T-helper 1 cell treated with Interleukin-12 subunit alpha and Interleukin-12 subunit beta and Interleukin-4 antibody, amounts not matched to agents 30 μg/mL and 1 μg/mL, for 36 hours (primary cell): ENCODE measurements around the gene KATNAL2.

Experiments used
- H3K27ac Mint-ChIP-seq: one replicate; pipeline ENCODE4 v1.8.0; 2021; ENCODE audit warnings: mild to moderate bottlenecking, mixed read lengths
- H3K27me3 Mint-ChIP-seq: one replicate; pipeline ENCODE4 v1.8.0; 2021; ENCODE audit warnings: low read depth, mixed read lengths
- H3K36me3 Mint-ChIP-seq: one replicate; pipeline ENCODE4 v1.8.0; 2021; ENCODE audit warnings: low read depth, mixed read lengths
- H3K4me1 Mint-ChIP-seq: one replicate; pipeline ENCODE4 v1.8.0; 2021; ENCODE audit warnings: low read depth, mixed read lengths
- H3K4me3 Mint-ChIP-seq: one replicate; pipeline ENCODE4 v1.8.0; 2021; ENCODE audit warnings: mild to moderate bottlenecking, moderate library complexity, mixed read lengths
- H3K9me3 Mint-ChIP-seq: one replicate; pipeline ENCODE4 v1.8.0; 2021; ENCODE audit warnings: mixed read lengths

KATNAL2 gene

GRCh38 chr18:47100212-47100831 is 182.9 kb downstream of the KATNAL2 start:
- Mint-ChIP-seq H3K4me1 (no peaks in the 10 kb centered on the region), H3K27ac (no peak overlapping the region), H3K27me3 (no peaks in the 10 kb centered on the region), H3K4me3 (no peak overlapping the region), H3K9me3 (no peaks in the 10 kb centered on the region), H3K36me3 (no peaks in the 10 kb centered on the region)

- H3K4me1 Mint-ChIP-seq, result no peaks in the 10 kb centered on the region
- H3K36me3 Mint-ChIP-seq, result peaks cover 14% of the 10 kb centered on the region
These were observed 191.0 kb downstream of the KATNAL2 start for GRCh38 chr18:47108373-47108772.

GRCh38 chr18:47108998-47109405 is 191.6 kb downstream of the KATNAL2 start:
- Mint-ChIP-seq H3K27me3 (no peaks in the 10 kb centered on the region), H3K36me3 (peaks cover 20% of the 10 kb centered on the region), H3K9me3 (no peaks in the 10 kb centered on the region), H3K27ac (no peak overlapping the region), H3K4me3 (no peak overlapping the region), H3K4me1 (no peaks in the 10 kb centered on the region)

More at GRCh38 chr18:47108373-47108772, 191.0 kb downstream of the KATNAL2 start:
- H3K27ac Mint-ChIP-seq, result no peak overlapping the region
- H3K4me3 Mint-ChIP-seq, result no peak overlapping the region
- H3K27me3 Mint-ChIP-seq, result no peaks in the 10 kb centered on the region
- no peaks in the 10 kb centered on the region for H3K9me3 Mint-ChIP-seq

- Mint-ChIP-seq H3K27me3 (no peaks in the 10 kb centered on the region), H3K9me3 (no peaks in the 10 kb centered on the region), H3K36me3 (peaks cover 23% of the 10 kb centered on the region), H3K27ac (no peak overlapping the region), H3K4me1 (no peaks in the 10 kb centered on the region), H3K4me3 (no peak overlapping the region)
These were observed 192.3 kb downstream of the KATNAL2 start for GRCh38 chr18:47109720-47110119.

GRCh38 chr18:47110492-47111274 is 193.3 kb downstream of the KATNAL2 start:
- Mint-ChIP-seq H3K36me3 (peaks cover 26% of the 10 kb centered on the region), H3K4me1 (no peaks in the 10 kb centered on the region), H3K4me3 (no peak overlapping the region), H3K9me3 (no peaks in the 10 kb centered on the region), H3K27ac (no peak overlapping the region), H3K27me3 (no peaks in the 10 kb centered on the region)

- no peak overlapping the region for H3K4me3 Mint-ChIP-seq
- no peaks in the 10 kb centered on the region for H3K27me3 Mint-ChIP-seq
- H3K9me3 Mint-ChIP-seq, result no peaks in the 10 kb centered on the region
- peaks cover 26% of the 10 kb centered on the region for H3K36me3 Mint-ChIP-seq
- H3K27ac Mint-ChIP-seq, result no peak overlapping the region
- no peaks in the 10 kb centered on the region for H3K4me1 Mint-ChIP-seq
These were observed 196.6 kb downstream of the KATNAL2 start for GRCh38 chr18:47113796-47114540.

- Mint-ChIP-seq H3K27ac (no peak overlapping the region), H3K36me3 (peaks cover 33% of the 10 kb centered on the region), H3K9me3 (no peaks in the 10 kb centered on the region), H3K4me1 (peaks cover 2% of the 10 kb centered on the region), H3K4me3 (no peak overlapping the region), H3K27me3 (no peaks in the 10 kb centered on the region)
These were observed 197.8 kb downstream of the KATNAL2 start for GRCh38 chr18:47115205-47115604.

GRCh38 chr18:47118981-47119380 is 201.6 kb downstream of the KATNAL2 start:
- H3K4me1 Mint-ChIP-seq, result peaks cover 11% of the 10 kb centered on the region
- H3K27me3 Mint-ChIP-seq, result no peaks in the 10 kb centered on the region
- H3K27ac Mint-ChIP-seq, result no peak overlapping the region
- H3K4me3 Mint-ChIP-seq, result no peak overlapping the region
- peaks cover 39% of the 10 kb centered on the region for H3K36me3 Mint-ChIP-seq
- no peaks in the 10 kb centered on the region for H3K9me3 Mint-ChIP-seq

- H3K27me3 Mint-ChIP-seq, result no peaks in the 10 kb centered on the region
- peaks cover 11% of the 10 kb centered on the region for H3K4me1 Mint-ChIP-seq
- H3K4me3 Mint-ChIP-seq, result no peak overlapping the region
- no peak overlapping the region for H3K27ac Mint-ChIP-seq
- H3K9me3 Mint-ChIP-seq, result no peaks in the 10 kb centered on the region
- peaks cover 37% of the 10 kb centered on the region for H3K36me3 Mint-ChIP-seq
These were observed 203.0 kb downstream of the KATNAL2 start for GRCh38 chr18:47120428-47120827.

- Mint-ChIP-seq H3K27me3 (no peaks in the 10 kb centered on the region), H3K4me3 (no peak overlapping the region), H3K27ac (no peak overlapping the region), H3K9me3 (no peaks in the 10 kb centered on the region), H3K4me1 (peaks cover 11% of the 10 kb centered on the region), H3K36me3 (peaks cover 37% of the 10 kb centered on the region)
These were observed 203.7 kb downstream of the KATNAL2 start for GRCh38 chr18:47121146-47121545.

GRCh38 chr18:47141289-47141688 is 223.9 kb downstream of the KATNAL2 start:
- Mint-ChIP-seq H3K4me1 (peaks cover 2% of the 10 kb centered on the region), H3K27me3 (no peaks in the 10 kb centered on the region), H3K4me3 (no peak overlapping the region), H3K27ac (no peak overlapping the region), H3K36me3 (peaks cover 19% of the 10 kb centered on the region), H3K9me3 (no peaks in the 10 kb centered on the region)

- Mint-ChIP-seq H3K4me3 (no peak overlapping the region), H3K27ac (no peak overlapping the region), H3K36me3 (peaks cover 14% of the 10 kb centered on the region), H3K27me3 (no peaks in the 10 kb centered on the region), H3K4me1 (peaks cover 2% of the 10 kb centered on the region), H3K9me3 (no peaks in the 10 kb centered on the region)
These were observed 225.8 kb downstream of the KATNAL2 start for GRCh38 chr18:47143153-47143552.

GRCh38 chr18:47143899-47144485 is 226.6 kb downstream of the KATNAL2 start:
- H3K9me3 Mint-ChIP-seq, result no peaks in the 10 kb centered on the region
- no peak overlapping the region for H3K4me3 Mint-ChIP-seq
- peaks cover 12% of the 10 kb centered on the region for H3K36me3 Mint-ChIP-seq
- H3K27ac Mint-ChIP-seq, result no peak overlapping the region
- peaks cover 9% of the 10 kb centered on the region for H3K4me1 Mint-ChIP-seq
- H3K27me3 Mint-ChIP-seq, result no peaks in the 10 kb centered on the region

GRCh38 chr18:47146206-47146605 is 228.8 kb downstream of the KATNAL2 start:
- Mint-ChIP-seq H3K9me3 (no peaks in the 10 kb centered on the region), H3K27me3 (no peaks in the 10 kb centered on the region), H3K27ac (no peak overlapping the region), H3K36me3 (peaks cover 13% of the 10 kb centered on the region), H3K4me3 (no peak overlapping the region), H3K4me1 (peaks cover 25% of the 10 kb centered on the region)
